GM21825 (cell line): ENCODE measurements around the gene TMEM37.
"Not testable (repeated sequence)": the region's sequence is repeated elsewhere in the genome, so short reads cannot be mapped to it uniquely, and the experiment has no call there.

Source experiments
- ATAC-seq: cut with Tn5 transposase; IDR thresholded peaks from one replicate; pipeline ENCODE4 v1.9.1; 2021; ENCODE audit warnings: mild to moderate bottlenecking, moderate library complexity; ENCODE audit not compliant: unreplicated experiment

TMEM37 gene, protein sequence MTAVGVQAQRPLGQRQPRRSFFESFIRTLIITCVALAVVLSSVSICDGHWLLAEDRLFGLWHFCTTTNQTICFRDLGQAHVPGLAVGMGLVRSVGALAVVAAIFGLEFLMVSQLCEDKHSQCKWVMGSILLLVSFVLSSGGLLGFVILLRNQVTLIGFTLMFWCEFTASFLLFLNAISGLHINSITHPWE

DNA sequence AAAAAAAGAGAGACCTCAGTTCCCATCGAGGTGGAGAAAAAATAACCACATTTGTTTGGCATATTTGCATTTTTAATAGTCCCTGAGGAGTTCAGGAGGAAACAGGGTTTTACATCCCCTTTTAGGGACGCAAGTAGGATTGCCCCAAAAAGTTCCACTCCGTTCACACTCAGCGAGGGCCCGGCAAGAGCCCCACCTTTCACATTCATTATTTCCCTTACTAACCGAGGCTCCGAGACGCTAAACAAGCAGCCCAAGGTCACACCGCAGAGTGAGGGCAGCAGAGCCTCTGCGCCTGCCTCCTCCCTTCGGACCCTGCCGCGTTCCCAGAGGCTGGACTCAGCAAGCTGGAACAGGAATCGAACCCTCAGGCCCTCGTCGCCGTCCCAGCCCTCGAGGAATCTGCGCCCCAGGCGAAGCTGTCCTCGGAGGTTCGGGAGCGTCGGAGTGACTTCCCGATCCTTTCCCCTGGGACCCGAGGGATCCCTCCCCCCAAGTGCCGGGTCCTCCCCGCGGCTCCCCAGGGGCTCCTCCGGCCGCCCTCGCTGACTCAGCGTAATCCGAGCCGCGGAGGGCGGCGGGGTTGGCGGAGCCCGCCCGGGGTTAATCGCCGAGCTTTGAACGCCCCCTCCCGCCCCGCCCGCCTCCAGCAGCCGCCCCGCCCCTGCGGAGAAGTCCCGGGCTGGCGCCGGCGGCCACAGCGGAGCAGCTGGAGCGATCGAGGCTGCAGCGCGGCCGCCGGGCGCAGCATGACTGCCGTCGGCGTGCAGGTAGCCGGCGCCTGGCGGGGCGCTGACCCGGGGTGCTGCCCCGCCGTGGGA is at the start of gene TMEM37:
Gene TMEM37, plus strand, starts transcription at position 700 of the 821 bp plus-strand sequence. Its CDS starts 50 bp downstream, at position 750.
- ATAC-seq = peak; percentile 69

DNA sequence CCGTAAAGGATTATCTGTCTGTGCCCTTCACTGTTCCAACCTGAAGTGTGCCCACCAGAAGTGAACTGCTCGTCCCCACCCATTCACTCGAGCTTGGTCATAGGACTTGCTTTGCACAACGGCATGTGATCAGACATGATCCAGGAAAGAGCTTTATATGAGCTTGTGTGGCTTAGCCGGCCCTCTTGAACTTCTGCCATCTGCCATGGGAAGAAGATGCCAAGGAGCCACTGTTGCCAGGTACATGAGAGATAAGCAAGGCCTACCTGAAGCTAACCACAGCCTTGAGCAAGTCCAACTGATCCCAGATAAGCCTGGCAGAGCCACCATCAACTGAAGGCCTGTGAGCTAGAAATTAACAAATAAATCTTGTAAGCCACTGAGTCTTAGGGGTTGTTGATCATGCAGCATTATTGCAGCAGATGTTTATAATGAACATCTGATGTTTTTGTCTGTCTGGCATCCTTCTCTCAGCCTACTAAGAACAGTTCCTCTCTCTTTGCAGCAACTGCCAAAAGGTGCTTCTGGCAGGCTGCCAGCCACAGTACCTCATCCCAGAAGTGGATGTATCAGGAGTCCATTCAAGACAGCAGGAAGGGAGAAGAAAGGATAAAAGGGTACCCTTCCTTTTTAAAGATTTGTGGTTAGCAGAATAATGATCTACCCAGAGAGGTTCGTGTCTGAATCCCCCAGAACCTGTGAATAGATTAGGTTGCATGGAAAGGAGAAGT is 48.1 kb upstream of the TMEM37 start:
- ATAC-seq = no peak

DNA sequence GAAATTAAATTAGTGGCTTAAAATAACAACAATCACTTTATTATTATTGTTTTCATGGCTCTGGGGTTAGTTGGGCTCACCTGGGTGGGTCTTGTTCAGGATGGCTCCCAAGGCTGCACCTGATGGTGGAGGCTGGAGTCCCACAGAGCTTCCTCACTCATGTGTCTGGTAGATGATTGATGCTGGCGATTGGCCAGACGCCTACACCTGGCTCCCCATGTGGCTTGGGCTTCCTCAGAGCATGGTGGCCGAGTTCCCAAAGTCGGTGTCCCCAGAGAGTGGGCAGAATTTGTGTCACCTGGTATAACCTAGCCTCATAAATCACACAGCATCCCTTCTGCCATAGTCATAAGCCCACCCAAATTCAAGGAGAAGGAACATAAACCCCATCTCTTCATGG is 46.7 kb upstream of the TMEM37 start:
- no peak for ATAC-seq

DNA sequence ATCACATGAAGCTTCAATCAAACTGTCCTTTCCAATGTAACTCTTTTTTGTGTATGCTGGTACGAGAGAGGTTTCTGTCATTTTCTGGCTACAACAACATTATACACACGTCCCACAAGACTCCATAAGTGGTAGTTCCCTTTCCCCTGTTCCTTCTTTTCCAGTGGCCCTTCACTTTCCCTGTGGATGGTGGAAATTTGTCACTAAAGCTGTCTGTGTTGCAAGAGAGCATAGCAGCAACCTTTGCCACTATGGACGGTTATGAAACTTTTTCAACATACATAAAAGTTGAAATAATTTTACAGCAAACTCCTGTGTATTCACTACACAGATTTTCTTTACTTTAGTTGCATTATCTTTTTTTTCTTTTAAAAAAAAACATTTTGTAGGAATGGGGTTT is 46.2 kb upstream of the TMEM37 start:
- no peak for ATAC-seq

DNA sequence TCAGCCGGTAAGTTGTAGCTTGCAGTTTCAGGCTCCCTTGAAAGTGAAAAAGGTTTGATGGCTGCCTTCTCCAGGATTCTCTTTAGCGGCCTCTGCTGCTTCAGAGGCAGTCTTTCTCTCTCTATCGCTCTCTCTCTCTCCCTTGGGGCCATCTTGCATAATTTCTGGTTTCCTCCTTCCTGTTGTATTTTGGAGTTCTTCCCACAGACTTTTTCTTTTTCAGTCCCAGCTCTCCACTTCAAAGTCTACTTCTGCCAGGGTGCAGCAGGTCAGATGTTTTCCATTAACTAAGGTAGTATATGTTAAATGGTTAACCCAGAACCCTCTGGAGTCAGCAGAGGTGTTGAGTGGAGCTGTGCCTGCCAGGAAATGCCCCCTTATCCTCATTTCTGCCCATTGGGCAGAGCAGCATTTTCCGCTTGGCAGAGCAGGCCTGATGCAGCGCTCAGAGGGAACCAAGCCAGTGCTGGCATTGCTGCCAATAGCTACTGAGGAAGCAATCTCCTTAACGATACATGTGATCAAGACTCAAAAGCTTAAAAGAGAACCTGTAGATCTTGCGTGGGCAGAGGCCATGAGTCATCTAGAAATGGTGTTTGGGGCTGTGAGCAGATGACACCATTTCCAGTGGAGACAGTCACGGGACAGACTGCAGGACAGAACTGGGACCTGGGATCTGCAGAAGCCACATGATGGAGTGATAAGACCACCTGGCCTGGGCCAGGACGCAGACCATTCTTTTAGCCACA is 44.1 kb upstream of the TMEM37 start:
- peak; percentile 74 for ATAC-seq

DNA sequence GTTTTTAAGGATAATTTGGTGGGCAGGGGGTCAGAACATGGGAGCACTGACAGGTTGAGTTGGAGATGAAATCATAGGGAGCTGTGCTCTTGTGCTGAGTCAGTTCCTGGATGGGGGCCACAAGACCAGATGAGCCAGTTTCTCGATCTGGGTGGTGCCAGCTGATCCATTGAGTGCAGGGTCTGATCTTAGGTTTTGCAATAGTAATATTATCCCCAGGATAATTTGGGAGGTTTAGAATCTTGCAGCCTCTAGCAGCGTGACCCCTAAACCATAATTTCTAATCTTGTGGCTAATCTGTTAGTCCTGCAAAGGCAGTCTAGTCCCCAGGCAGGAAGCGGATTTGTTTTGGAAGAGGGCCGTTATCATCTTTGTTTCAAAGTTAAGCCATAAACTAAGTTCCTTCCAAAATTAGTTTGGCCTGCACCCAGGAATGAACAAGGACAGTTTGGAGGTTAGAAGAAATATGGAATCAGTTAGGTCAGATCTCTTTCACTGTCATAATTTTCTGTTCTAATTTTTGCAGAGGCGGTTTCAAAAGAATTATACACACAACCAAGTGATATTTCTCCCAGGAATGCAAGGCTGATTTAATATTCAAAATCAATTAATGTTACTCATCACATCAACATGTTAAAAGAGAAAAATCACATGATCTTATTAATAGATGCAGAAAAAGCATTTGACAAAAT is 41.9 kb upstream of the TMEM37 start:
- ATAC-seq = no peak

DNA sequence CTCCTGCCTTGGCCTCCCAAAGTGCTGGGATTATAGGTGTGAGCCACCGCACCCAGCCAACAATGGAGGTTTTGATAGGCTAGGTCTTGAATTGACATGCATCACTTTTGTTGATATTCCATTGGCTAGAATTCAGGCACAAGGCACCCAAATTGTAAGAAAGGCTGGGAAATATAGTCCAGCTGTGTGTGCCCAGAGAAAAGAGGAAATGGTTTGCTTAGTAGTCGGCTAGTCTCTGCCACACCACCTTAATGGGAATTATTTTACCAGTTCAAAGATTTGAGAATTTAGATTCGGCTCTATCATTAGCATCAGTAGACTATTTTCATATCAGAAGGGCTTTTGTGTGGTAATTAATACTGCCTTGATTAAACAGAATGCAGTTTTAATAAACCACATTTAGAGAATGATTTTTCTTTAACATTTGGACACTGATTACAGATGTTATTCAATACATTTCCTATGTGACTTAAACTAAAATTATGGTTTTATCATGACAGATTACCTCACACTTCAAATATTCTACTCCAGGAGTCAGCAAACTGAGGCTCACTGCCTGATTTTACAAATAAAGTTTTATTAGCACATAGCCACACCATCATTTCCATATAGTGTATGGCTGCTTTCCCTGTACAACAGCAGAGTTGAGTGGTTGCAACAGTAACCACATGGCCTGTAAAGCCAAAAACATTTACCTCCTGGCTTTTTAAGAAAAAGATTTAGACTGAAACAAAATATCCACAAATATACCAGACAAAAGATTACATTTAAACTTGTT is 37.5 kb upstream of the TMEM37 start:
- no peak for ATAC-seq

DNA sequence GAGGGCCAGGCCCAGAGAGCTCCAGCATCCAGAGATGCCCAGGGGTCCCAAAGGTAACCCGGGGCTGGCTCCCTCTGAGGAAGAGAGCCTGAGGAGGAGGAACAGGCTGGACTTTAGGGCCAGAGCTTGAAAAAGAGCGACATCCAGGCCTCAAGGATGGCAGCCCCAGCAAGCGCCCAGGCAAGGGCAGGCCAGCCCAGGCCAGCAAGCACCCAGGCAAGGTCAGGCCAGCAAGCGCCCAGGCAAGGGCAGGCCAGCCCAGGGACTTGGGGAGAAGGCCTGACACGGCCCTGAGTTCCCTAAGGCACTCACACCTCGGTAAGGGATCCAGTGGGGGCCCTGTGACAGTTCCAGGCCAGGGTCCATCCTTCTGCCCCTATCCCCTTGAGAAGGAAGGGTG is 34.5 kb upstream of the TMEM37 start:
- ATAC-seq = no peak

DNA sequence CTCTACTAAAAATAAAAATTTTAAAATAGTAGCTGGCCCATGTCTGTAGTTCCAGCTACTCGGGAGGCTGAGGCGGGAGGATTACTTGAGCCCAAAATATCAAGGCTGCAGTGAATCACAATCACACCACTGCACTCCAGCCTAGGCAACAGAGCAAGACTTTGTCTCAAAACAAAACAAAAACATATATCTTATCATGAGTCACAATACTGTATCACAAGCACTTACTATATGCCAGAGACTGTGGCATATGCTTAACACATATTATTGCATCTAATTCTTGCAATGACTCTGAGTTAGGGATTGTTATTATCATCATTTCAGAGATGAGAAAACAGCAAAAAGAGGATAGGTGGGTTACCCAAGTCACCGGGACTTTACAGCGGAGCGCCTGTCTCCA is 29.5 kb upstream of the TMEM37 start:
- no peak for ATAC-seq

DNA sequence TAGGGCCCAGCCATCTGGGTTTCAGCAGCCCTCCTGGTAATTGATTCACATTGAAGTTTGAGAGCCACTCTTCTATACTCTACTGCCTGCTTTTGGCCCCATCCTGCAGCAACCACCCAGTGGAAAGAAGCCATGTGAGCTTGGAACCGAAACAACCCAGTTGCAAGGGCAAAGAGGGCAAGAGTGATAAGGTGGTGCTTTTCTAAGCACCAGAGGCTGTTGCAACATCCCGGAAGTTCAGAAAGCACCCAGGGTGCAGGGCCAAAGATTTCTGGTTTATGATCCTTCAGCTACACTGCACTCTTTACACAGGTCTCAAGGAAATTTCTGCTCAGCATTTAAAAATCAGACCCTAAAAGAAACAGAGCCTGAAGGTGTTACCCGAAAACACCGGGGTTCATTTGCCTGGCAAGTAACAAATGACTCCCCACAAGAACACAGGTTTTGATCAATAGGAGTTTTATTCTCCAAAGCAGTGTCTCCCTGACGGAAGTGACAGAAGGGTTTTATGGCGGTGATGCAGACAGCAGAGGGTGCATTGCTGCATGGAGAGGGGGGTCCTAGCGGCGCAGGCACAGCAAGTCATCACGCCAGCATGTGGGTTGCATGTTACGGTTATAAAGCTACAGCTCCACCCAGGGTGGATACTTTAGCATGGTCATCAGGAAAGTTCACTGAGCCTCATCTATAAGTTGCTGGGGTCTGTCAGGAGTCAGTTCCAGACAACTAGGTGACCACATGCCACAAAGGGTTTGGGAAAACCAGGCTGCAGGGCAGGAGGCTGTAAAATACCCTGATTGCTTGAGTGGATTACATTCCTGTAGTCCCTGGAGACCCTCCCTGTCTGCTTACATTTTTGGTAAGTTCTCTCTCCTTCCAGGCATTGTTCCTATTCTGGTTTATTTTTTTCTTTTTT is 28.8 kb upstream of the TMEM37 start:
- no peak for ATAC-seq

DNA sequence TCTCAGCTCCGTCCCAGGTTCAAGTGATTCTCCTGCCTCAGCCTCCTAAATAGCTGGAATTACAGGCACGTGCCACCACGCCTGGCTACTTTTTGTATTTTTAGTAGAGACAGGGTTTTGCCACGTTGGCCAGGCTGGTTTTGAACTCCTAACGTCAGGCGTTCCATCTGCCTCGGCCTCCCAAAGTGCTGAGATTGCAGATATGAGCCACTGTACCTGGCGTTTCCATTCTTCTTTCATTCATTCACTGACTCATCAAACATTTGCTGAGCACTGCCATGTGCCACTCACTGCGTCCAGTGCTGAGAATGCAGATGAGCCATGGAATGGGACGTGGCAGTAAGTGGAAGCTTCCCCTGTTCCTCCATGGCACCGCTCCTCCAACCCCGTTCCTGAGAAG is 28.0 kb upstream of the TMEM37 start:
- not testable (repeated sequence) for ATAC-seq

DNA sequence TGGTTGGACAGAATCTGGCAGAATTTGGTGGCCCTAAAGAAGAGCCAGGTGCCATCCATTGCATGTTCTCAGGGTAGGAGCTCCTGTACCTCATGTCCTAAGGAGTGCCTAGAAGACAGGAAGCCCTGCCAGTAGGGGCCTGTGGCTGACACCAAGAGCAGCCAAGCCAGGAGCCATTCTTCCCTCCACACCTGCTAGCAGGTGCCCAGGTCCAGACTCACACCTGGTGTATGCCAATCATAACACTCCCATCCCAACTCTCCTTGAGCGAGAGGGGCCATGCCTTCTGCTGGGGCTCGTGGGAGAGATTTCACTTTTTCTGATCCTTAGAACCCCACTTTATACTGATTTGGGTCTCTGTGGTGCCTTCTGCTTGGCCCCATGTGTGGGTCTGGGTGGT is 26.5 kb upstream of the TMEM37 start:
- no peak for ATAC-seq

DNA sequence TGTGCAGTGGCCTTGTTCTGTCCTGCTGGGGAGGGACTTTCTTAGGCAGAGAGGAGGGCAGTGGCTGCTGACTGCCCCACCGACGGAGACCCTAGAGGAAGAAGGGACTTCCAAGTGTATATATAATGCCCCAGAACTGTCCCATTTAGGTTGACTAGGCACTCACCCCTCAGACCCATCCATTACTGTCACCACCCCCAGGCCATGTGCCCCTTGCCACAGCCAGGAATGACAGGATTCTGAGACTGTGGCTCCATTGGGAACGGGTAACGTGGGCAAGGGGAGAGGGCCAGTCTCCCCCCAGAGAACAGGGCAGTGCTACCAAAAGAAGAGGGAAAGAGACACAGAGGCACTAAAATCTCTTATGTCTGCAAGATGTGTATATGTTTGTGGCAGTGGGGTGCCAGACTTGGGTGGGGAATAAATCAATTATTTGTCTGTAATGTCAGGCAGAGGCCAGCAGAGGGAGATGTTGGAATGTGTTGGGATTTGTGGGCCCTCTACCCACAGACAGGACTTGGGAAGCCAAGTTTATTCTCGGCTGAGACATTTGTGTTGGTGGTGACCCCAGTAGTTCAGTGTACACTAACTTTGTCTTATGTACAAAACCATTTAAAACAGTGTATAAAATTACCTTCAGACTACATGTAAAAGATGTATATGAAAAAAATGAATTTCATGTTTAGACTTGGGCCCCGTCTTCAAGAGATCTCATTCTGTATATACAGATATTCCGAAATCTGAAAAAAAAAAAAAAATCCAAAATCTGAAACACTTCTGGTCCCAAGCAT is 24.0 kb upstream of the TMEM37 start:
- ATAC-seq = no peak

DNA sequence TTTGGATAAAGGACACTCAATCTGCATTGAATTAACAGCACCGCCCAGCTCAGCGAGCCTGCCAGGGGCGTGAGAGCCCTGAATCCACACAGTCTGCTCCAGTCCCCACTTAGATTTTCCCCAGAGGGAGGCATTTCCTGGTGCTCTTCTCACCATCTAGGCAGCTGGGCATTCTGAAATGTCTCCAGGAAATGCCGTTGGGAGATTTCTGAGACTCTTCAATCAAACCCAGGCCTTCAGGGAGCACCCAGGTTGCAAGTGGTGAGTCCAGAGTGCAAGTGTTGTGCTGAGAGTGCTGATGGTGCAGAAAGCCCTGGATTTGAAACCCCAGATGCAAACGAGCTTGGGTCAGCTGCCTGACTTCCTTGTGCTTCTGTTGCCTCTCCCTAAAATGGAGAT is 23.4 kb upstream of the TMEM37 start:
- ATAC-seq = no peak

DNA sequence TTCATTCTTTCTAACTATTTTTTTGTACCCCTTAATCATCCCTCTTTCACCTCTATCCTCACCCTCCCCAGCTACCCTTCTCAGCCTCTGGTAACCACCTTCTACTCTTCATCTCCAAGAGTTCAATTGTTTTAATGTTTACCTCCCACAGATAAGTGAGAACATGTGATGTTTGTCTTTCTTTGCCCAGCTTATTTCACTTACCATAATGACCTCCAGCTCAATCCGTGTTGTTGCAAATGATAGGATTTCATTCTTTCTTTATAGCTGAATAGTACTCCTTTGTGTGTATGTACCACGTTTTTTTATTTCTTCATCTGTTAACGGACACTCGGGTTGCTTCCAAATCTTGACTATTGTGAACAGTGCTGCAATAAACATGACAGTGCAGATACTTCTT is 22.1 kb upstream of the TMEM37 start:
- ATAC-seq = no peak

DNA sequence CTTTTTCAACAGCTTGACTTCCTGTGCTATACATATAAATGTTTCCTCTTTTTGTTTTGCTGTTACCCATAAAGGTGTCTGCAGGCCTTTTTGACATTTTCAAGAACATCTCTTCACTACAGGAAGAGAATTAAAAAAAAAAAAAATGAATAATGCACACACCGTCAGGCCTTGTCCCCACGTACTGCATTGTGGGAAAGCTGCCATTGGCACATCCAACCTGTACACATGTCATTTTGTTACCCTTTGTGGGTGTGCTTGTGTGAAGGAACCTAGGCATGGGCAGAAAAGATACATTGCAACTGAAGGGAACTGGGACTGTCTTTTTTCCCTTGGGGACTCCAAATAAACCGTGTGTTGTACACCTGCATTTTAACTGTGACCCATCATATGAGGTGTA is 16.8 kb upstream of the TMEM37 start:
- ATAC-seq = no peak

DNA sequence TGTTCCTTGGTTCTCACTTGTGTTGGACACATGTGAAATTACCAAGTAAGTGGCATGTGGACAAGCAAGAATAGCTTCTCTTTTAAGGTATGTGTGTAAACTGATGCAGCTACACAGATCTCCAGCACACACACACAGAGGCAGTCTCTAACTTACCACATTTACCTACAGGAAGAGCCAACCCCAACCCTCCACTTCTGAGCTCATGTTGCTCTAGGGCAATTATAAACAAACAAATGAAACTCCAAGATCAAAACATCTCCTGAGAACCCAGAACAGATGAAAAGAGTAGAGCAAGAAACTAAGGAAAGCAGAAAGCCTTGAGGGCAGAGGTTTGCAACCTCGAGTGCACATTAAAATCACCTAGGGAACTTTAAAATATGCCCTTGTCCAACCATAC is 16.0 kb upstream of the TMEM37 start:
- no peak for ATAC-seq

DNA sequence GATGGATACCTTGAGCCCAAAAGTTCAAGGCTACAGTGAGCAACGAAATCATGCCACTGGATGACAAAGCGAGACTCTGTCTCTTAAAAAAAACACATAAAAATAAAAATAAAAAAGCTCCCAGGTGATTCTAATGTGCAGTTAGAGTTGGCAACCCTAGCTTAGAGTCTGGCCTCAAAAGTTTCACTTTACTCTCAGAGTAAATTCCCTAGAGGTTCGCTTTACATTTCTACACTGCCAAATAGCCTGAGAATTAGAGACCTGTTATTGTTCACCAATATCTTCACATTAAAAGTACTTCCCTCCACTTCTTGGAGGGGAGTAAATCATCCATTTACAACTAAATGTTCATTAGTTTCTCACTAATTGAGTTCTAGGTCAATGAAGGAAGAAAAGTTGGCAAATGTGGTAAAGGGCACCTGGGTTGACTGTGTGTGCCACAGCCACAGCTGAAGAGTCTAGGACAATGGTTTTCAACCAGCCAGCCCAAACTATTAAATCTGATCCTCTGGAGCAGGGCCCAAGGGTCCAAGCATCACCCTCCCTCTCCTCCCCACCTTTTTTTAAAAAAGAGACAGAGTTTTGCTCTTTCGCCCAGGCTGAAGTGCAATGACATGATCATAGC is 15.2 kb upstream of the TMEM37 start:
- no peak for ATAC-seq
